Sigmoid colon (tissue), 4 donors: Measurements from ENCODE around the gene ZSWIM8.

Source experiments
- CTCF ChIP-seq, 4 experiments: fragments of 450-650 bp in 3 of 4; fragments of 200-600 bp in 1 of 4; IDR thresholded peaks; one replicate each; pipeline ENCODE4 v1.5.1; 2016 to 2019; ENCODE audit warnings: antibody characterized with exemption in 4 of 4, mild to moderate bottlenecking in 3 of 4, moderate library complexity in 2 of 4
- EP300 ChIP-seq, 4 donors: sonication (generic); formaldehyde crosslinking; IDR thresholded peaks; one replicate each; pipeline ENCODE4 v1.6.1; 2017; ENCODE audit warnings: antibody characterized with exemption in 4 of 4
- POLR2A ChIP-seq, 2 donors: fragments of 450-650 bp; IDR thresholded peaks; one replicate each; pipeline ENCODE4 v1.6.1; 2016; ENCODE audit warnings: antibody characterized with exemption in 2 of 2, mild to moderate bottlenecking in 2 of 2, moderate library complexity in 2 of 2
- POLR2AphosphoS5 ChIP-seq, 4 donors: sonication (generic); formaldehyde crosslinking; IDR thresholded peaks; one replicate each; pipeline ENCODE4 v1.6.1; 2017; ENCODE audit warnings: antibody characterized with exemption in 4 of 4

- no peak for TF ChIP-seq CTCF (IDR thresholded peaks at IDR 0.05)
- no peak for TF ChIP-seq POLR2A (IDR thresholded peaks at IDR 0.05)
- TF ChIP-seq EP300 (IDR thresholded peaks at IDR 0.05): no peak
- peak in 1 of 4 donors; percentile 30 for TF ChIP-seq POLR2AphosphoS5 (IDR thresholded peaks at IDR 0.05)
These were observed 15.3 kb downstream of the ZSWIM8 start for GRCh38 chr10:73800560-73801252.
